Upper lobe of left lung (tissue), 6 donors: ENCODE measurements around the gene CSGALNACT2. TPM values are rescaled to one million over a fixed set of nuclear protein-coding genes. Genes with fewer than 3 reads are reported as not detected.
A peak's percentile ranks its signal among the peaks of the same experiment; 100 is the strongest.

Source experiments
- ATAC-seq, 2 donors: fragments of 200-7000 bp; cut with Tn5 transposase; one replicate each; pipeline ENCODE4 v1.9.1; 2022; ENCODE audit warnings: mild to moderate bottlenecking in 2 of 2, moderate library complexity in 2 of 2; ENCODE audit not compliant: low FRiP score in 2 of 2
- DNase-seq, 2 donors: peaks; one replicate each; pipeline ENCODE4 v3.0.0-alpha.2; 2019 to 2020
- H3K27ac ChIP-seq, 4 donors: fragments of 200-600 bp; sonication (generic); one replicate each; pipeline ENCODE4 v1.5.1; 2016 to 2019
- H3K27me3 ChIP-seq, 4 donors: fragments of 200-600 bp; sonication (generic); one replicate each; pipeline ENCODE4 v1.5.1; 2017 to 2019
- H3K36me3 ChIP-seq, 4 donors: fragments of 200-600 bp; sonication (generic); one replicate each; pipeline ENCODE4 v1.5.1; 2016 to 2019
- H3K4me1 ChIP-seq, 4 donors: fragments of 200-600 bp; sonication (generic); one replicate each; pipeline ENCODE4 v1.5.1; 2018 to 2019
- H3K4me3 ChIP-seq, 4 donors: fragments of 200-600 bp; sonication (generic); one replicate each; pipeline ENCODE4 v1.5.1; 2017 to 2019; ENCODE audit warnings: mild to moderate bottlenecking in 2 of 4, moderate library complexity in 1 of 4
- H3K9me3 ChIP-seq, 4 donors: fragments of 200-600 bp; sonication (generic); one replicate each; pipeline ENCODE4 v1.5.1; 2018 to 2019
- EP300 ChIP-seq, 4 donors: sonication (generic); formaldehyde crosslinking; IDR thresholded peaks; one replicate each; pipeline ENCODE4 v1.5.1; 2017; ENCODE audit warnings: antibody characterized with exemption in 4 of 4, control low read depth in 2 of 4
- POLR2A ChIP-seq, 4 donors: fragments of 450-650 bp; IDR thresholded peaks; one replicate each; pipeline ENCODE4 v1.5.1; 2016 to 2017; ENCODE audit warnings: antibody characterized with exemption in 4 of 4, mild to moderate bottlenecking in 2 of 4
- POLR2AphosphoS5 ChIP-seq, 2 donors: sonication (generic); formaldehyde crosslinking; IDR thresholded peaks; one replicate each; pipeline ENCODE4 v1.5.1; 2017; ENCODE audit warnings: antibody characterized with exemption in 2 of 2
- WGBS, 2 donors: methylation state at CpG; one replicate each; pipeline ENCODE4 v1.1.5; 2017 to 2018; 5-methylcytosine and 5-hydroxymethylcytosine counted together
- total RNA-seq, 6 donors: library from RNA; depleted of rRNA in 4 of 6; stranded (reverse); fragments of >200 nt in 4 of 6; gene quantifications; one replicate each; pipeline versions ENCODE4 v1.1.0 to v1.2.1, GENCODE V29; 2016 to 2021
- TF ChIP-seq, protein P1 (sequence below), 6 experiments: fragments of 450-650 bp in 4 of 6; fragments of 200-600 bp in 2 of 6; sonication (generic) in 2 of 6; IDR thresholded peaks; one replicate each; pipeline ENCODE4 v1.5.1; 2016 to 2019; ENCODE audit warnings: antibody characterized with exemption in 6 of 6
- donor health status: DM: no; HTN: no; CAD: no; lungs with moderate emphysema.
- donor health status: DM: no; HTN: yes; CAD: no; lungs with severe emphysema.

The CSGALNACT2 gene
- total RNA-seq, 6 donors from 2014 or later = 30.5 to 47.1 (median 35.1) TPM

DNA sequence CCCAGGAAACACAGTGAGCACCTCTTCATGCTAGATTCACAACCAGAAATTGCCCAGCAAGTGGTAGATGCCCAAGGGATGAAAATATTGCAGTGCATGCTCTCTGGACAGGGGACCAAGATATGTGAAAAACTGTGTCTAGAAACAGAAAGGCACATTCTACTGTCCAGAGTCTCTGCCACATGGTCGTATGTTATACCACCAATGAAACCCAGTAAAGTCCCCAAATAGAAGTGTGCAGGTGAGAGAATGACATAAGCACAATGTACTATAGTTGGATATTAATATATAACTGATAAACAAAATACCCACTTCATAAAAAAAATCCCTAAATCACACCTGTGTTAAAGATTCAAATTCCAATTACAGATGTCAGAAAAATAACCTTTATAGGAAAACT is 84.8 kb downstream of the CSGALNACT2 start:
- no peak overlapping the region for H3K27ac ChIP-seq
- no peaks in the 10 kb centered on the region for H3K4me1 ChIP-seq
- no peak for TF ChIP-seq EP300 (IDR thresholded peaks at IDR 0.05)
- TF ChIP-seq POLR2AphosphoS5 (IDR thresholded peaks at IDR 0.05) = no peak
- TF ChIP-seq POLR2A (IDR thresholded peaks at IDR 0.05) = no peak
- TF ChIP-seq, protein P1, sequence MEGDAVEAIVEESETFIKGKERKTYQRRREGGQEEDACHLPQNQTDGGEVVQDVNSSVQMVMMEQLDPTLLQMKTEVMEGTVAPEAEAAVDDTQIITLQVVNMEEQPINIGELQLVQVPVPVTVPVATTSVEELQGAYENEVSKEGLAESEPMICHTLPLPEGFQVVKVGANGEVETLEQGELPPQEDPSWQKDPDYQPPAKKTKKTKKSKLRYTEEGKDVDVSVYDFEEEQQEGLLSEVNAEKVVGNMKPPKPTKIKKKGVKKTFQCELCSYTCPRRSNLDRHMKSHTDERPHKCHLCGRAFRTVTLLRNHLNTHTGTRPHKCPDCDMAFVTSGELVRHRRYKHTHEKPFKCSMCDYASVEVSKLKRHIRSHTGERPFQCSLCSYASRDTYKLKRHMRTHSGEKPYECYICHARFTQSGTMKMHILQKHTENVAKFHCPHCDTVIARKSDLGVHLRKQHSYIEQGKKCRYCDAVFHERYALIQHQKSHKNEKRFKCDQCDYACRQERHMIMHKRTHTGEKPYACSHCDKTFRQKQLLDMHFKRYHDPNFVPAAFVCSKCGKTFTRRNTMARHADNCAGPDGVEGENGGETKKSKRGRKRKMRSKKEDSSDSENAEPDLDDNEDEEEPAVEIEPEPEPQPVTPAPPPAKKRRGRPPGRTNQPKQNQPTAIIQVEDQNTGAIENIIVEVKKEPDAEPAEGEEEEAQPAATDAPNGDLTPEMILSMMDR (IDR thresholded peaks at IDR 0.05) = no peak
- no peak overlapping the region for H3K4me3 ChIP-seq
- WGBS, 2 donors = 60 to 68% methylated on average over 1 of the region's 1 CpG
- DNase-seq = no peak
- ATAC-seq = no peak
- H3K9me3 ChIP-seq = no peaks in the 10 kb centered on the region
- H3K27me3 ChIP-seq = no peaks in the 10 kb centered on the region
- H3K36me3 ChIP-seq = no peaks in the 10 kb centered on the region

GRCh38 chr10:43224321-43224720 is 86.1 kb downstream of the CSGALNACT2 start:
- peaks cover 5 to 9% (median 7%) of the 10 kb centered on the region in 4 donors for H3K4me1 ChIP-seq
- DNase-seq = no peak
- TF ChIP-seq, protein P1 (IDR thresholded peaks at IDR 0.05) = no peak
- no peak for TF ChIP-seq EP300 (IDR thresholded peaks at IDR 0.05)
- TF ChIP-seq POLR2AphosphoS5 (IDR thresholded peaks at IDR 0.05) = no peak
- TF ChIP-seq POLR2A (IDR thresholded peaks at IDR 0.05) = no peak
- 58 to 84% methylated on average over 1 of the region's 1 CpG for WGBS, 2 donors
- H3K27ac ChIP-seq = no peak overlapping the region
- H3K4me3 ChIP-seq = no peak overlapping the region
- no peaks in the 10 kb centered on the region for H3K9me3 ChIP-seq
- H3K27me3 ChIP-seq = peaks cover 0 to 11% (median 6%) of the 10 kb centered on the region in 4 donors
- no peaks in the 10 kb centered on the region for H3K36me3 ChIP-seq
- ATAC-seq = no peak

DNA sequence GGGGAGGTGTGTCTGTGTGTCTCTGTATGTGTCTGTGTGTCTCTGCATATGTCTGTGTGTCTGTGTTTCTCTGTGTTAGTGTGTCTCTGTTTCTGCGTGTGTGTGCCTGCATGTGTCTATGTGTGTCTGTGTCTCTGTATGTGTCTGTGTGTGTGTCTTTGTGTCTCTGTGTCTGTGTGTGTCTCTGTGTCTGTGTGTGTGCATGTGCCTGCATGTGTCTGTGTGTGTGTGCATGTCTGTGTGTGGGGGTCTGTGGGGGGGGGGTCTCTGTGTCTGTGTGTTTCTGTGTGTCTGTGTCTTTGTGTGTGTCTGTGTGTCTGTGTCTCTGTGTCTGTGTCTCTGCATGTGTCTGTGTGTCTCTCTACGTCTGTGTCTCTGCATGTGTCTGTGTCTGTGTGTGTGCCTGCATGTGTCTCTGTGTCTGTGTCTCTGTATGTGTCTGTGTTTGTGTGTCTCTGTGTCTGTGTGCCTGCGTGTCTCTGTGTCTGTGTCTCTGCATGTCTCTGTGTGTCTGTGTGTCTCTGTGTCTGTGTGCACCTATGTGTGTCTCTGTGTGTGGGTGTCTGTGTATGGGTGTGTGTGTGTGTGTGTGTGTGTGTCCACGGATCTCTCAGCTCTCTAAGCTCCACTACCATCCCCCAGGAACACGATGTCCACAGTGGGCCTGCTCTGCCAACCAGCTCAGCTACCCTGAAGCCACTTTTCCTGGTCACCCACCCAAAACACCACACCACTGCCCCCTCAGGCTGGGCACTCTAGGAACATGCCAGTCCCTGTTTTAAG is 87.0 kb downstream of the CSGALNACT2 start:
- peaks cover 0 to 19% (median 10%) of the 10 kb centered on the region in 4 donors for H3K27me3 ChIP-seq
- WGBS, 2 donors = 67 to 71% methylated on average over 5 of the region's 5 CpGs

GRCh38 chr10:43225787-43226153 is 87.5 kb downstream of the CSGALNACT2 start:
- no peak overlapping the region for H3K27ac ChIP-seq

More for the DNA sequence above, 87.0 kb downstream of the CSGALNACT2 start:
- Histone ChIP-seq H3K27ac (no peak overlapping the region), H3K4me1 (peaks cover 10 to 18% (median 11%) of the 10 kb centered on the region in 4 donors), H3K4me3 (no peak overlapping the region), H3K36me3 (no peaks in the 10 kb centered on the region), H3K9me3 (no peaks in the 10 kb centered on the region)
- DNase-seq (peak in 1 of 2 donors; percentile 9), ATAC-seq (no peak)
- TF ChIP-seq POLR2A (IDR thresholded peaks at IDR 0.05) (no peak), POLR2AphosphoS5 (IDR thresholded peaks at IDR 0.05) (no peak), EP300 (IDR thresholded peaks at IDR 0.05) (no peak)
- TF ChIP-seq, protein P1 (IDR thresholded peaks at IDR 0.05) = no peak

More at GRCh38 chr10:43225787-43226153, 87.5 kb downstream of the CSGALNACT2 start:
- peak; percentile 19 to 55 for DNase-seq
- no peak for TF ChIP-seq POLR2A (IDR thresholded peaks at IDR 0.05)
- no peak for TF ChIP-seq POLR2AphosphoS5 (IDR thresholded peaks at IDR 0.05)
- no peak for TF ChIP-seq EP300 (IDR thresholded peaks at IDR 0.05)
- TF ChIP-seq, protein P1 (IDR thresholded peaks at IDR 0.05) = no peak
- WGBS, 2 donors = 37 to 83% methylated on average over 3 to 10 of the region's 11 CpGs
- Histone ChIP-seq H3K4me3 (no peak overlapping the region), H3K4me1 (peaks cover 10 to 19% (median 11%) of the 10 kb centered on the region in 4 donors), H3K36me3 (no peaks in the 10 kb centered on the region), H3K27me3 (peaks cover 0 to 22% (median 12%) of the 10 kb centered on the region in 4 donors), H3K9me3 (no peaks in the 10 kb centered on the region)
- ATAC-seq = no peak
